Amniotic epithelial cell (primary cell): ENCODE data around the gene PARVB.
A peak's percentile ranks its signal among the peaks of the same experiment; 100 is the strongest.

Source experiments
- DNase-seq: peaks from one replicate; pipeline ENCODE4 v3.0.0-alpha.2; 2010; ENCODE audit warnings: low read depth

The PARVB gene, protein sequence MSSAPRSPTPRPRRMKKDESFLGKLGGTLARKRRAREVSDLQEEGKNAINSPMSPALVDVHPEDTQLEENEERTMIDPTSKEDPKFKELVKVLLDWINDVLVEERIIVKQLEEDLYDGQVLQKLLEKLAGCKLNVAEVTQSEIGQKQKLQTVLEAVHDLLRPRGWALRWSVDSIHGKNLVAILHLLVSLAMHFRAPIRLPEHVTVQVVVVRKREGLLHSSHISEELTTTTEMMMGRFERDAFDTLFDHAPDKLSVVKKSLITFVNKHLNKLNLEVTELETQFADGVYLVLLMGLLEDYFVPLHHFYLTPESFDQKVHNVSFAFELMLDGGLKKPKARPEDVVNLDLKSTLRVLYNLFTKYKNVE

DNA sequence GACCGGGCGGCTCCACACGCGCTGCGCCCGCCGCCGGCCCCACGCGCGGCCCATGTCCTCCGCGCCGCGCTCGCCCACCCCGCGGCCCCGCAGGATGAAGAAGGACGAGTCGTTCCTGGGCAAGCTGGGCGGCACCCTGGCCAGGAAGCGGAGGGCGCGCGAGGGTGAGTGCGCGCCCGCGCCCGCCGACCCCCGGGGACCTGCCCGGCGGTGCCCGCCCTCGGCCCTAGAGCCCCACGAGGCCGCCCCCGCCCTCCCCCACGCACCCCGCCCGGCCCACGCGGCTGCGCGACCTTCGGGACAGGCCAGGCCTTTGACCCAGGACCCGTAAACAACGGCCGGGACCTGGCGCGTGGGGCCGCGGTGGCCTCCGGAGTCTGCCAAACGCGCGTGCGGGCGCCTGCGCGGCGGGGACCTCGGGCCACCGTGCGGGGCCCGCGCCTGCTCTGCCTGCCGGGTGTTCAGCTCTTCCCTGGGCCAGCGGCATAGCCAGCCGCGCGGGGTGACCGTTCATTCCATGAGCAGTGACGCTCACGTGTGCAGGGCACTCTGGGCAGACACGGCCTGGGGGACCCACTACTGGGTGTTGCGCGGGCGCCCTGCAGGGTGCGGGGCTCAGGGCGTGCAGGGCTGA, at the start of gene PARVB:
PARVB (plus strand) TSS at position 15 of the 634 bp plus-strand sequence; CDS start at position 53, 38 bp downstream.
- DNase-seq = no peak

DNA sequence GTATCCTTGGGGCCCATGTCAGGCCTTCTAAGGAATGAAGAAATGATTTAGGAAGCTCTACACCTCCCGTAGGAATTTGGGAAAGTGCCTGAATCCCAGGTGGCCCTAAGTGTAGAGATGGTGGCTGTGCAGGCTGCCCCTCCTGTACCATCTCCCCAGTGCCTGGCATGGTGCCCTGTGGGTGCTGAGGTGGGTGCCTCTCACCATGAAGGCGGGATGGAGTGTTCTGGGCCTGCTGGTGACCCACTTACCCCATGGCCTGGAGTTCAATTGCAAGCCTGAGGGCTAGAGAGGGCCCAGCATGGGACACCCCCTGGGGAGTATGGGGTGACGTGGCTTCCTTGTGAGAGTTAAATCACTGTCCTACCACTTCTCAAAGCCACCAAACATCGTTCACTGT, 49.1 kb upstream of the PARVB start:
- DNase-seq = no peak

- DNase-seq = no peak
These were observed 47.0 kb upstream of the PARVB start for GRCh38 chr22:43976861-43977795.

DNA sequence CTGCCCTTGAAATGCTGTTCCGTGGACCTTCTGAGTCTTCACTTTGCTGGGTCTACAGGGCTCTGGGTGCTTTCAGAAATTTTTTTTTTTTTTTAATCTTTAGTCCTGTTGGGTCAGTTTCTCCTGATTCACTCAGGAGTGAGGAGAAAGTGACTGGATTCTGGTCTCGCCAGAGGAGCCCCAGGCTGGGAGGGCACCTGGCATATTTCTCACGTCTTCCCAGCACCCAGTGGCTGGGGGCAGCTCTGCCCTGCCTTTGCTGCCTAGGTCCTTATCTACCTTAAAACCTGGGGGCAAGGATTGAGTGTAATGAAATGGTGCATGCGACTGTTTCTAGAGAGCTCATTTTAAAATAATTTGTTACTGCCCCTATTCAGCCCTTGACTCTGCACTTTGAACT, 45.5 kb upstream of the PARVB start:
- DNase-seq = no peak

GRCh38 chr22:43980579-43980978, 43.5 kb upstream of the PARVB start:
- DNase-seq = no peak

DNA sequence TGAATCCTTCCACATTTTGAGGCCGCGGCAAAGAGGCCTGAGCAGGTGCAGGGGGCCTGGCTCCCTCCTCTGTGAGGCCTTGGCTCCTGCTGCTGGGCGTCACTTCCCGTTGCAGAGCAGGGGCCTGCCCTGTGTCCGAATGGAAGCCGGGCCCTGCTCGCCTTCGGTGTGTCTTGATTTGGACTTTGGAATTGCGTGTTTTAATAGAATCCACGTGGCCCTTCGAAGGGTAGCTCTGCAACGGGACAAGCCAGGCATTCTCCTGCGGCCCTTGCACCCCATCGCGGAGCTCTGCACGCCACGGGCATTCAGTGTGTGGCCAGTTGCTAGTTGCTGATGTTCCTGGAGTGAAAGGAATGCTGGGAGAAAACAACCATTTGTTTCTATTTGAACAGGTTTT, 43.1 kb upstream of the PARVB start:
- no peak for DNase-seq

DNA sequence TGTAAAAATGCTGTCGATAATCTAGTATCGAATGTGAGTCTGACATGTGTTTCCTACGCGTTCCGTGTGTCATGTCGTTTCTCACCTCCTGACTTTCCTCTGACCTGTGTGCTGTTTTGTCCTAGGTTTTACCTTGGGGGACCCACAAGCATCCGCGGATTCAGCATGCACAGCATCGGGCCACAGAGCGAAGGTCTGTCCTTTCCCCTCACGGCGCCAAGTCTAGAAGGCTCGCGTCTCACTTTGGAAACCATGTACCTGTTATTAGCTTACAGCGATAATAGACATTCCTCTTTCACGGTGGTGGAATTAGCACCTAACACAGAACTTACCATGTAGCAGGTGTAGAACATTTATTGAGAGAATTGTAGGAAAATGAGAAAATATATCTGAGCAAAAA, 40.3 kb upstream of the PARVB start:
- no peak for DNase-seq

- DNase-seq = no peak
These were observed 38.6 kb upstream of the PARVB start for GRCh38 chr22:43985532-43985931.

DNA sequence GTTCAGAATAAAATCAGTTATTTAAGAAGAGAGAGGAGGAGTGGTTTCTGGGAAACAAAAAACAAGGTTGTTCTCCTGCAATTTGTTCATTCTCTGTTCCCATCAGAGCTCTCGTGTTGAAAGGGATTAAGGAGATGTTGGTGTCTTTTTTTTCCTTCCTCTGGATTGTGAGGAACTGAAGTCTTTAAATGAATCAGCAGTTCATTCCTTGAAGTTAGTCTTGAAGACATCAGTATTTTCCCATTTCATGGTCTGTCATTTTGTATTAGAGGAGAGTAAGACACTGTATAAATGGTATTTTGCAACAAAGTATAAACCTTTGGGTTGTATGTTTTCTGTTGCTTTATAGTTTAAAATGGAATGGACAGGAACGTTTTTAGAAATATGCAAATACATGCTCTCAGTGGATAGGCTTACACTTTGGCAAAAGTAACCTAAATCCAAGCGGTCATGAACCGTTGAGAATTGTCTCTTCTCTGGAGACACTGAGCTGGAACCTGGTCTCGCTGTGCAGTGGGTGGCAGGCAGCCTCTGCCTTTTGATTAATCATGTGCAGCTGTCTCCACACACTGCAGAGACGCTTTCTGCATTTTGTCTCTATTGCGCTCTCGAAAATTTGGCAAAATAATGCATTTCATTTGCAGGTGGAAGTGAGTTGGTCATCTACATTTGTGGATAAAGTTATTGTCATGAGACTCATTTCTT, 35.8 kb upstream of the PARVB start:
- no peak for DNase-seq

DNA sequence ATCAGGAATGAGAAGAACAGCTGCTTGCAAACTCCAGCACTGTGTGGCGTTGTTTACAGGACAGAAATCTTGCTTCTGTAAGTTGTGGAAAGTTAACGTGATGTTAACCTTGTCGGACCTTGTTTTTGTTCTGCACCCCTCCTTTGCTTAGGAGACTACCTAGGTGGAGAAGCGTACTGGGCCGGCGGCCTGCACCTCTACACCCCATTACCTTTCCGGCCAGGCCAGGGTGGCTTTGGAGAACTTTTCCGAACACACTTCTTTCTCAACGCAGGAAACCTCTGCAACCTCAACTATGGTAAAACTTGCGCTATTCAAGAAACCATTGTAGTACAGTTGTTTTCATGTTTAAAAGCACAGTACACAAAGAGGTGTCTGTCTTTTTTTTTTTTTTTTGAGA, 35.1 kb upstream of the PARVB start:
- DNase-seq = no peak

GRCh38 chr22:43990044-43990443, 34.1 kb upstream of the PARVB start:
- DNase-seq = no peak

GRCh38 chr22:43991316-43992020, 32.6 kb upstream of the PARVB start:
- no peak for DNase-seq

DNA sequence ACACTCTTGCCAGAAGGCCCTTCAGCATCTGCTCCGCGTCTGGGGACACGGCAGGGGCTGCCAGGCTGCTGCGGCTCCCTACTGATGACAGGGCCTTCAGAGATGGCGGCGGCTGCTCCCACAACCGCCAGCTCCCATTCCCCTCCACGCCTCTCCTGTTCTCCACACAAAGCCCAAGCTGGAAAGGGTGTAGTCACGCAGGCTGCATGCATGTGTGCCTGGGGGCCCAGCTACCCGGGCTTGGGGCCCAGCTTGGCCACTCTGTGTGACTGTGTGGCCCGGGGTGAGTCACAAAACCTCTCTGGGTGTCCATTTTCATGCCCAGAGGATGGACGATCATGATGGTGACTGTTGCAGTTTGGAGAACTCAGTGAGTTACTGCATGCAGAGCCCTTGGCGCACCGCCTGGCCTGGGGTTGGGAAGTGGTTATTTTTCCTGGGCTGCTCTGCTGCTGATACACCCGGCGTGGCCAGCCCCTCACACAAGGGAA, 31.7 kb upstream of the PARVB start:
- DNase-seq = no peak

- DNase-seq = peak; percentile 39
These were observed 30.9 kb upstream of the PARVB start for GRCh38 chr22:43993072-43993760.

DNA sequence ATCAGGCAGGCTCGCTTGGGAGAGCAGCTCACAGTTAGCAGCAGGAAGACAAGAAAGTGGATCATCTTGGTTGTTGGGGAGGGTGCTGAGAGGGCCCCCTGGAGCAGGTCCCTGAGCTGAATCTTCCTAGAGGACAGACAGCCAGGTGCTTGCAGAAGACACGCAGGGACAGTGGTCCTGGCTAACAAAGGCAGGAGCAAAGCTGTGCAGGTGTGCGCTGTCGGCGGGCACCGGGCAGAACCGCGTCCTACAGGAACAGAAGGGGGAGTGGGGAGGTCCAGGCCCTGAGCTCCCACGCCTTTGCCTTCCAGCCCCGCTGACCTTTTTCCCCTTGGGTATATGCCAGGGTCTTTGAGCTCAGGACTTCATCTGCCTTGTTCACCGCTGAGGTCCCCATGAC, 30.1 kb upstream of the PARVB start:
- DNase-seq = no peak

- DNase-seq = no peak
These were observed 29.7 kb upstream of the PARVB start for GRCh38 chr22:43994416-43994815.

- no peak for DNase-seq
These were observed 28.9 kb upstream of the PARVB start for GRCh38 chr22:43995057-43995685.

DNA sequence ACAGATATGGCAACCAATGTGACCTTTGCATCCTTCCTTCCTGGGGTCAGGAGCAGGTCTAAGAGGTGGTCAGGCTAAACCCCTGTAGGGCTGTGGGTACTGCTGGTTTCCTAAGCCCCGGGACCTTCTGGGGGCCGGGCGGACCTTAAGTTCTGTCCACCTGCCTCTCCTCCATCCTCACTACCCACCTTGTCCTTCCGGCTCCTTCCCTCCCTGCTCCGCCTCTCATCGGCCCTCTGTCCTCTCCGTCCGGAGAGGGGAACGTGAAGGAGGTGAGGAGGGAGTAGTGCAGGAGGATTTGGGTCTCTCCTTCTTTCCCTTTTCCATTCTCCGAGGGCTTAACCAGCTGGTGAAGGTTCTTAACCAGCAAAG, 28.3 kb upstream of the PARVB start:
- DNase-seq = no peak

- DNase-seq = no peak
These were observed 27.7 kb upstream of the PARVB start for GRCh38 chr22:43996170-43996980.

DNA sequence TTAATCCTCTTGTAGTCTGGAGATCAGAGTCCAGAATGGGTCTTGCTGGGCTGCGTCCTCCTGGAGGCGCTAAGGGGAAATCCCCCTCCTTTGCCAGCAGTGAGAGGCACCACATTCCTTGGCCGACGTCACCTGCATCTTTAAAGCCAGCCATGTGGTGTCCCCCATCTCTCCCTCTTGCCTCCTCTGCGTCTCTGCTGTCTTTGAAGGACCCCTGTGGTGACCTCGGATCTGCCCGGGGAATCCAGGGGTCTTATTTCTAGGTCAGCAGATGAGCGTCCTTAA, 27.2 kb upstream of the PARVB start:
- DNase-seq = no peak
